Keratinocyte (primary cell): ENCODE data around the gene NEGR1. TPM values are rescaled to one million over a fixed set of nuclear protein-coding genes. Genes with fewer than 3 reads are reported as not detected.

ENCODE experiments used
- DNase-seq: peaks from one replicate; pipeline ENCODE4 v3.0.0-alpha.2; 2011; ENCODE audit warnings: low read depth, missing footprints, low spot score
- FAIRE-seq: peaks from 2 replicates; lab custom pipeline; 2011; peaks lifted over from hg19 to GRCh38; lab: Jason Lieb, UNC
- H2AFZ ChIP-seq: 2 replicates; pipeline ENCODE4 v1.6.0; 2012; ENCODE audit warnings: low read length, control low read depth, inconsistent platforms; ENCODE audit not compliant: control insufficient read depth
- H3K27ac ChIP-seq: 2 replicates; pipeline ENCODE4 v1.5.1; 2011; ENCODE audit warnings: low read length; ENCODE audit not compliant: control insufficient read depth, insufficient read depth
- H3K27me3 ChIP-seq: 3 replicates; pipeline ENCODE4 v1.6.0; 2011; ENCODE audit warnings: low read length; ENCODE audit not compliant: control insufficient read depth, insufficient read depth; ENCODE audit errors: extremely low read depth
- H3K36me3 ChIP-seq, 2 experiments: 2 replicates in 1 of 2; 3 replicates in 1 of 2; pipeline ENCODE4 v1.5.1; 2011; ENCODE audit warnings: low read length in 2 of 2, mild to moderate bottlenecking in 1 of 2; ENCODE audit not compliant: control insufficient read depth in 2 of 2, insufficient read depth in 2 of 2; ENCODE audit errors: extremely low read depth in 1 of 2
- H3K4me1 ChIP-seq: 3 replicates; pipeline ENCODE4 v1.5.1; 2011; ENCODE audit warnings: low read length; ENCODE audit not compliant: control insufficient read depth, insufficient read depth; ENCODE audit errors: extremely low read depth
- H3K4me2 ChIP-seq: 3 replicates; pipeline ENCODE4 v1.6.0; 2011; ENCODE audit warnings: low read depth, low read length; ENCODE audit not compliant: control insufficient read depth, insufficient read depth; ENCODE audit errors: extremely low read depth
- H3K4me3 ChIP-seq, 3 experiments: fragments of 200-600 bp in 1 of 3; sonication (generic) in 1 of 3; 2 replicates in 2 of 3; 3 replicates in 1 of 3; pipeline ENCODE4 v1.5.1; 2011 to 2016; ENCODE audit warnings: low read length in 3 of 3, mild to moderate bottlenecking in 3 of 3, control low read depth in 2 of 3, inconsistent platforms in 1 of 3, low read depth in 1 of 3, mixed read lengths in 1 of 3, mixed run types in 1 of 3, moderate library complexity in 1 of 3; ENCODE audit not compliant: control insufficient read depth in 2 of 3, insufficient read depth in 2 of 3; ENCODE audit errors: extremely low read depth in 1 of 3
- H3K79me2 ChIP-seq: 2 replicates; pipeline ENCODE4 v1.6.0; 2012; ENCODE audit warnings: low read length; ENCODE audit not compliant: control insufficient read depth, insufficient read depth
- H3K9ac ChIP-seq: 3 replicates; pipeline ENCODE4 v1.6.0; 2011; ENCODE audit warnings: low read length; ENCODE audit not compliant: control insufficient read depth, insufficient read depth; ENCODE audit errors: extremely low read depth
- H3K9me1 ChIP-seq: 3 replicates; pipeline ENCODE4 v1.6.0; 2011; ENCODE audit warnings: low read length; ENCODE audit not compliant: control insufficient read depth, insufficient read depth; ENCODE audit errors: extremely low read depth
- H3K9me3 ChIP-seq: 2 replicates; pipeline ENCODE4 v1.5.1; 2012; ENCODE audit warnings: low read depth, low read length; ENCODE audit not compliant: control insufficient read depth
- H4K20me1 ChIP-seq: 3 replicates; pipeline ENCODE4 v1.6.0; 2011; ENCODE audit warnings: low read length; ENCODE audit not compliant: control insufficient read depth, insufficient read depth; ENCODE audit errors: extremely low read depth
- CTCF ChIP-seq, 3 experiments: IDR thresholded peaks in 1 of 3; conservative IDR thresholded peaks in 1 of 3; optimal IDR thresholded peaks in 1 of 3; 2 replicates in 2 of 3; 3 replicates in 1 of 3; pipeline versions ENCODE3 to v1.5.1; 2011; ENCODE audit warnings: low read length in 3 of 3, mild to moderate bottlenecking in 3 of 3, moderate library complexity in 2 of 3, control low read depth in 1 of 3, inconsistent platforms in 1 of 3; ENCODE audit not compliant: insufficient read depth in 2 of 3; ENCODE audit errors: extremely low read depth in 1 of 3
- EZH2 ChIP-seq: IDR thresholded peaks from one replicate; pipeline ENCODE4 v1.6.1; 2012; ENCODE audit warnings: inconsistent platforms, mild to moderate bottlenecking, low read length, moderate library complexity
- dilution Hi-C: fragments of 300-500 bp; cut with MboI; formaldehyde crosslinking; loops from one replicate; pipeline ENCODE4 v1.7.0; 2020; ENCODE audit warnings: low sequenced_read_pairs; ENCODE audit not compliant: extremely low pct_ligation_motif_present
- polyA plus RNA-seq, 5 experiments: library from polyadenylated mRNA; depleted of rRNA in 3 of 5; stranded (reverse) in 3 of 5; stranded (forward) in 1 of 5; unstranded in 1 of 5; fragments of >200 nt; gene quantifications; 1 replicate in 1 of 5; 2 replicates in 3 of 5; 3 replicates in 1 of 5; pipeline versions ENCODE4 v1.2.1 to v1.2.3, GENCODE V29; 2011 to 2012; ENCODE audit warnings: missing spikeins in 2 of 5, low read depth in 1 of 5, low replicate concordance in 1 of 5

NEGR1 gene
- polyA plus RNA-seq, 1 donor (not counting 4 experiments of a cell fraction or from before 2014, with no cell fraction given): 1.6 TPM

GRCh38 chr1:71853360-71853759 is 429.0 kb downstream of the NEGR1 start:
- no peaks in the 10 kb centered on the region for H3K27me3 ChIP-seq
- no peak overlapping the region for H3K4me3 ChIP-seq
- H4K20me1 ChIP-seq: no peaks in the 10 kb centered on the region
- H3K27ac ChIP-seq: no peak overlapping the region
- no peak overlapping the region for H2AFZ ChIP-seq
- no peaks in the 10 kb centered on the region for H3K9me3 ChIP-seq
- no peak overlapping the region for H3K4me2 ChIP-seq
- FAIRE-seq (no peak), DNase-seq (no peak)
- H3K4me1 ChIP-seq: peaks cover 5% of the 10 kb centered on the region
- H3K9me1 ChIP-seq: no peaks in the 10 kb centered on the region
- TF ChIP-seq EZH2: no peak
- TF ChIP-seq CTCF (optimal IDR thresholded peaks at IDR 0.05 in 1 of 3, IDR thresholded peaks at IDR 0.05 in 1 of 3, conservative IDR thresholded peaks at IDR 0.05 in 1 of 3; ENCODE audit: extremely low read depth in 1 of 3, insufficient read depth in 2 of 3, low read length in 3 of 3): no peak
- no peaks in the 10 kb centered on the region for H3K79me2 ChIP-seq
- no peak overlapping the region for H3K9ac ChIP-seq
- dilution Hi-C loops: no loop called here
- H3K36me3 ChIP-seq: no peaks in the 10 kb centered on the region

GRCh38 chr1:71850936-71851335 is 431.4 kb downstream of the NEGR1 start:
- H3K4me1 ChIP-seq: no peaks in the 10 kb centered on the region
- dilution Hi-C loops: no loop called here
- no peaks in the 10 kb centered on the region for H4K20me1 ChIP-seq
- no peak for FAIRE-seq
- no peaks in the 10 kb centered on the region for H3K36me3 ChIP-seq
- H3K4me3 ChIP-seq: no peak overlapping the region
- DNase-seq: no peak
- no peaks in the 10 kb centered on the region for H3K79me2 ChIP-seq
- no peaks in the 10 kb centered on the region for H3K9me1 ChIP-seq
- H3K27me3 ChIP-seq: no peaks in the 10 kb centered on the region
- no peak overlapping the region for H2AFZ ChIP-seq
- TF ChIP-seq CTCF (optimal IDR thresholded peaks at IDR 0.05 in 1 of 3, IDR thresholded peaks at IDR 0.05 in 1 of 3, conservative IDR thresholded peaks at IDR 0.05 in 1 of 3; ENCODE audit: extremely low read depth in 1 of 3, insufficient read depth in 2 of 3, low read length in 3 of 3): no peak
- TF ChIP-seq EZH2: no peak
- H3K9me3 ChIP-seq: no peaks in the 10 kb centered on the region
- no peak overlapping the region for H3K4me2 ChIP-seq
- no peak overlapping the region for H3K9ac ChIP-seq
- H3K27ac ChIP-seq: no peak overlapping the region
